AG04450 (cell line): ENCODE measurements around the gene SHISA4. TPM values are rescaled to one million over a fixed set of nuclear protein-coding genes. Genes with fewer than 3 reads are reported as not detected.

Experiments used
- CTCF ChIA-PET: fragments of 300-600, 350-600 bp; formaldehyde crosslinking; extraction: SDS; loops from one replicate; lab custom pipeline; 2022; ENCODE audit warnings: antibody characterized with exemption, inconsistent platforms; lab: Charles Lee
- POLR2A ChIA-PET: fragments of 350-600 bp; formaldehyde crosslinking; extraction: SDS; loops from one replicate; lab custom pipeline; 2021; ENCODE audit warnings: antibody characterized with exemption, inconsistent platforms; lab: Yijun Ruan, JAX
- DNase-seq: peaks from one replicate; pipeline ENCODE4 v3.0.0-alpha.2; 2011; ENCODE audit warnings: low read depth, low spot score
- H3K27ac ChIP-seq: one replicate; pipeline ENCODE4 v1.5.1; 2012; ENCODE audit warnings: low read depth, low read length, control low read depth
- H3K27me3 ChIP-seq: one replicate; pipeline ENCODE4 v1.6.0; 2012; ENCODE audit warnings: low read length; ENCODE audit not compliant: control insufficient read depth, insufficient read depth
- H3K4me3 ChIP-seq: 2 replicates; pipeline ENCODE4 v1.5.1; 2011; ENCODE audit warnings: mild to moderate bottlenecking, low read depth, low read length, control low read depth
- H3K9me3 ChIP-seq: 2 replicates; pipeline ENCODE4 v1.5.1; 2012; ENCODE audit warnings: low read length; ENCODE audit not compliant: control insufficient read depth, insufficient read depth
- CTCF ChIP-seq: IDR thresholded peaks from 2 replicates; pipeline ENCODE4 v1.5.1; 2011; ENCODE audit warnings: low read depth, low read length, control low read depth, inconsistent platforms
- polyA plus RNA-seq: library from polyadenylated mRNA; depleted of rRNA; stranded (reverse); fragments of >200 nt; gene quantifications from 2 replicates; pipeline ENCODE4 v1.2.3, GENCODE V29; 2011

Gene SHISA4
- polyA plus RNA-seq, 1 experiment, result 24.4 TPM

GRCh38 chr1:201842472-201843027, 46.1 kb upstream of the SHISA4 start:
- POLR2A ChIA-PET, result no interaction called here

GRCh38 chr1:201845331-201846083, 43.2 kb upstream of the SHISA4 start:
- no peak for TF ChIP-seq CTCF
- Histone ChIP-seq H3K9me3 (no peaks in the 10 kb centered on the region), H3K27me3 (no peaks in the 10 kb centered on the region), H3K27ac (peak overlapping the region; percentile 59), H3K4me3 (no peak overlapping the region)
- POLR2A ChIA-PET, result no interaction called here
- CTCF ChIA-PET, result interaction anchor here (1.0 to 2.4 kb wide), 5 partner anchors 16 to 155 kb away, joined by 3 to 8 read pairs (median 4); partner anchors contain the start of gene IPO9
- DNase-seq, result no peak

More at GRCh38 chr1:201842472-201843027, 46.1 kb upstream of the SHISA4 start:
- Histone ChIP-seq H3K27ac (no peak overlapping the region), H3K9me3 (no peaks in the 10 kb centered on the region), H3K4me3 (no peak overlapping the region), H3K27me3 (no peaks in the 10 kb centered on the region)
- DNase-seq, result no peak
- no peak for TF ChIP-seq CTCF
- CTCF ChIA-PET, result interaction anchor here (1.4 kb wide), 1 partner anchor 13 kb away, joined by 5 read pairs; no protein-coding TSS in a partner anchor

GRCh38 chr1:201847150-201847549, 41.5 kb upstream of the SHISA4 start:
- Histone ChIP-seq H3K9me3 (no peaks in the 10 kb centered on the region), H3K27me3 (no peaks in the 10 kb centered on the region), H3K4me3 (no peak overlapping the region), H3K27ac (no peak overlapping the region)
- DNase-seq, result no peak
- CTCF ChIA-PET, result interaction anchor here (0.6 to 1.9 kb wide), 5 partner anchors 13 to 138 kb away, joined by 3 to 6 read pairs (median 4); partner anchors contain the start of gene IPO9
- TF ChIP-seq CTCF, result no peak
- POLR2A ChIA-PET, result no interaction called here

GRCh38 chr1:201848230-201848629, 40.5 kb upstream of the SHISA4 start:
- no peak for DNase-seq
- H3K9me3 ChIP-seq, result no peaks in the 10 kb centered on the region
- no peak overlapping the region for H3K4me3 ChIP-seq
- no peaks in the 10 kb centered on the region for H3K27me3 ChIP-seq
- CTCF ChIA-PET, result interaction anchor here (0.6 to 1.9 kb wide), 4 partner anchors 14 to 151 kb away, joined by 3 to 6 read pairs (median 4); partner anchors contain the start of gene IPO9
- H3K27ac ChIP-seq, result no peak overlapping the region
- TF ChIP-seq CTCF, result no peak
- POLR2A ChIA-PET, result no interaction called here
